ENCODE results near the gene SHROOM1.
A peak's percentile ranks its signal among the peaks of the same experiment; 100 is the strongest.
"Not testable (repeated sequence)": the region's sequence is repeated elsewhere in the genome, so short reads cannot be mapped to it uniquely, and the experiment has no call there.

SHROOM1 gene

GRCh38 chr5:132808448-132808847 is 22.0 kb downstream of the SHROOM1 start:
- no peak for DNase-seq

- DNase-seq, result peak in 30 of 56 donors; percentile 21 to 75 (median 48)
Observed at GRCh38 chr5:132807163-132807838, 23.1 kb downstream of the SHROOM1 start.

DNA sequence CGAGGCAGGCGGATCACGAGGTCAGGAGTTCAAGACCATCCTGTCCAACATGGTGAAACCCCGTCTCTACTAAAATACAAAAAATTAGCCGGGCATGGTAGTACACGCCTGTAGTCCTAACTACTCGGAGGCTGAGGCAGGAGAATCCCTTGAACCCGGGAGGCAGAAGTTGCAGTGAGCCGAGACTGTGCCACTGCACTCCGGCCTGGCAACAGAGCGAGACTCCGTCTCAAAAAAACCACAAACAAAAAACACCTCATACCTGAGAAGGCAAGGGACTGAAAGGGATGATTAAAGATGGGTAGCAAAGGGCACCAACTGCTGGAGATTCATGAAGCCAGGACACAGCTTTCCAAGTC is 23.7 kb downstream of the SHROOM1 start:
- not testable (repeated sequence) for DNase-seq

- DNase-seq, result not testable (repeated sequence)
Observed at GRCh38 chr5:132805872-132806271, 24.6 kb downstream of the SHROOM1 start.

DNA sequence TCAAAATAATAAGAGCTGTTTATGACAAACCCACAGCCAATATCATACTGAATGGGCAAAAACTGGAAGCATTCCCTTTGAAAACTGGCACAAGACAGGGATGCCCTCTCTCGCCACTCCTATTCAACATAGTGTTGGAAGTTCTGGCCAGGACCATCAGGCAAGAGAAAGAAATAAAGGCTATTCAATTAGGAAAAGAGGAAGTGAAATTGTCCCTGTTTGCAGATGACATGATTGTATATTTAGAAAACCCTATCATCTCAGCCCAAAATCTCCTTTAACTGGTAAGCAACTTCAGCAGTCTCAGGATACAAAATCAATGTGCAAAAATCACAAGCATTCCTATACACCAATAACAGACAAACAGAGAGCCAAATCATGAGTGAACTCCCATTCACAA is 26.2 kb downstream of the SHROOM1 start:
- not testable (repeated sequence) for DNase-seq

- DNase-seq, result not testable (repeated sequence)
Observed at GRCh38 chr5:132802685-132803066, 27.8 kb downstream of the SHROOM1 start.

- DNase-seq, result peak in 1 of 56 donors; percentile 26
Observed at GRCh38 chr5:132802044-132802684, 28.3 kb downstream of the SHROOM1 start.

DNA sequence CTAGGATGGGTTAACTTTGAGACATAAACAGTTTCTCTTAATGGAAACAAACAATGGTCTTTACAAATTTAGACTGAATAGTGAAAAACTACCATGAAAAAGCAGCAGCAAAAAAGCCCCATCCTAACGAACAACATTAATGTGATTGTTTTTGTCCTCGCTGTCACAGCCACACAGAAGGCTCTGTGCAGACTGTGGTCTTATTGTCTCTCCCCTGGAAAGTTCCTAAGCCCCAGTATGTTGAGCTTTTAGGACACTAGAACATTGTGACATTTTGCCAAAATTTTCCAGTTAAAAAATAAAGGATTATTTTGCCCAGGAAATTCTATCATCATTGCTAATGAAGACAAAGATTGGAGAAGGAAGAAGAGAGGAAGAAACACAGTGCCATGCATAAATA is 29.9 kb downstream of the SHROOM1 start:
- DNase-seq, result peak in 21 of 56 donors; percentile 19 to 72 (median 50)

DNA sequence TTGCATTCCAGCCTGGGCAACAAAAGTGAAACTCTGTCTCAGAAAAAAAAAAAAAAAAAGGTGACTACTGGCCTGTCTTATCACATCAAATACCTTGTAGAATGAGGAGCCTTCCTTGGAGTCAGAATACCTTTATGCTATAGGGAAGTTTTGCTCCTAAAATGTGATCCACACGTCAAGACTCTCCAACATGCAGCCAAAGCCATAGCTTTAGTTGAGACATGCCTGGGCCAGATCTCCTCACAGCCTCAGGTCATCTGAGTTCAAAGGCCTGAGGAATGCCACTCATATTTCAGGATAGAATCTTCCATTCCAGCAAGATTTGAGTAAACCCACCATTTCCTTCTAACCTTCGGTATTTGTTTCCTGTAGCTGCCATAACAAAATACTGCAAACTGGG is 31.1 kb downstream of the SHROOM1 start:
- no peak for DNase-seq

- DNase-seq, result peak in 24 of 56 donors; percentile 32 to 76 (median 50)
Observed at GRCh38 chr5:132797651-132798050, 32.8 kb downstream of the SHROOM1 start.

DNA sequence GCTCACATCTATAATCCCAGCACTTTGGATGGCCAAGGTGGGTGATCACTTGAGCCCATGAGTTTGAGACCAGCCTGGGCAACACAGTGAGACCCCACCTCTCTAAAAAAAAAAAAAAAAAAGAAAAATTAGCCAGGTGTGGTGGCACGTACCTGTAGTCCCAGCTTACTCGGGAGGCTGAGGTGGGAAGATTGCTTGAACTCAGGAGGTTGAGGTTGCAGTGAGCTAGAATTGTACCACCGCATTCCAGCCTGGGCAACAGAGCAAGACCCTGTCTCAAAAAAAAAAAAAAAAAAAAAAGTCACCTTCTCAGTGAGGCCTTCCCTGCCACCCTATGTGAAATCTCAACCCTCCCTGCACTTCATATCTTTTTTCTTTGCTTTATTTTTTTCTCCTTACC is 39.4 kb downstream of the SHROOM1 start:
- no peak for DNase-seq

- peak in 19 of 56 donors; percentile 25 to 76 (median 49) for DNase-seq
Observed at GRCh38 chr5:132790201-132790865, 40.1 kb downstream of the SHROOM1 start.

GRCh38 chr5:132788990-132789886 is 41.2 kb downstream of the SHROOM1 start:
- DNase-seq, result no peak

DNA sequence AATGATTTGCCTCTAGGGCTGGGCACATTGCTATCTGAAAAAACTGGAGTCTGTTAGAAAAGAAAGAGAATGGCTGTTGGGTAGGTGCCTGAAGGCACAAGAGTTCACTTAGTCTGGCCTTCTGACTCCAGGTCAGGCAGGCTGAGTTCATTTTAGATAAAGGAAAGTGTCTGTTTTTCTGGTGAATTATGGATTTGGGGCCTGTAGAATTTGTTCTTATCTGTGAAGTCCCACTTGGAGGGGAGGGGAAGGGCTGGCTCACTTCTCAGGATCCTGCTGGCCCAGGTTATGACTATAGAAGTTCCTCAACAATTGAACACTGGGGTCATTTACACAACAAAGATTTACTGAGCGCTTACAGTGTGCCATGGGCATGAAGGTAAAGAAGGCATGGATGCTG is 41.9 kb downstream of the SHROOM1 start:
- DNase-seq, result no peak

DNA sequence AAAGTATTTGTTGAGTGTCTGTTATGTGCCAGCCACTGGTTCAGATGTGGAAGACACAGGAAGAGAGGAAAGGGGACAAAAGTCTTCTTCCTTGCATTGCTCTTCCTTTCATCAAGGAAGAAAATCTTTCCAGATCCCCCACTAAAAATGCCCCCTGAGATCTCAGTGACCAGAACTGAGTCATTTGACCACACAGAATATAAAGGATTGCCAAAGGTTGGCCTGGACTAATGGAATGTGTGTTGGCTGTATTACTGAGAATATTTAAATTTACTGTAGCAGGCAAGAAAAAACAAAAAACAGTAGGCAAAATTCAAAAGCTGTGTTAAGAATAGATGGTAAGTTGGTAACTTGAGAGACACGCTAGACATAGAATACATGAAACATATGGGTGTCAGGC is 43.4 kb downstream of the SHROOM1 start:
- no peak for DNase-seq

DNA sequence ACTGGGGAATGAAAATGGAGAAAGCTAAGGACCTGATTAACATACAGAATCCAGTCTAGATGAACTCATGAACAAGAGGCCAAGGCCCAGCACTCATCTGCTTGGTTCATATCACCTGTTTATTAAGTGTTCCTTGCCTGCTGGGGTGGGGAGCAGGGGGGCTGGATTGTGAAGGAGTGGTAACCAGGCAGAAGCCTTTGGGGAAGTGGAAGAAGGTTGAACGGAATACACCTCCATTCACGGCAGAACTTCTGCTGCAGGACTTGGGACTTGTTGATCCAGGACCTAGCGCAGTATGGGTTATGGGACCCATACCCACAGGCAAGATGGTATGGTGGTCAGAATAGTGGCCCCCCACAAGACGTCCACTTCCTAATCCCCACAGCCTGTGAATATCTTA is 44.6 kb downstream of the SHROOM1 start:
- no peak for DNase-seq

DNA sequence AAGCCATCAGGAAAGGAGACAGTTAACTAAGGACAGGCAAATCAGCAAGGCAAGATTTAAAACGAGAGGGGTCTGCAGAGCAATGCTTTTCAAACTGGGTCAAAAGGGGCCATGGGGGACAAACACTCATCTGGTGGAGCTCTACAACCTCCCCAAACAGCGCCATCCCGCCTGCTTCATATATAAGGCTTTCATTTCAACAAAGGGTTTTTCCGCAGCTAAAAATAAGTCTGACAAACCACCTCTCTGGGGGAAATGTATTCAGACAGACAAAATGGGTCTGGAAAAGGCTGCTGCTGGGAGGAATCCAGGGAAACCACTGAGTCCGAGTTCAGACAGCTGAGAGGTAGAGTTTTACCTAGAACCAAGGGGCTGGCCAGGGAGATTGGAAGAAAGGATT is 45.1 kb downstream of the SHROOM1 start:
- DNase-seq, result no peak

- peak in 3 of 56 donors; percentile 21 to 41 (median 24) for DNase-seq
Observed at GRCh38 chr5:132782101-132782500, 48.3 kb downstream of the SHROOM1 start.

- DNase-seq, result no peak
Observed at GRCh38 chr5:132781029-132781428, 49.4 kb downstream of the SHROOM1 start.

DNA sequence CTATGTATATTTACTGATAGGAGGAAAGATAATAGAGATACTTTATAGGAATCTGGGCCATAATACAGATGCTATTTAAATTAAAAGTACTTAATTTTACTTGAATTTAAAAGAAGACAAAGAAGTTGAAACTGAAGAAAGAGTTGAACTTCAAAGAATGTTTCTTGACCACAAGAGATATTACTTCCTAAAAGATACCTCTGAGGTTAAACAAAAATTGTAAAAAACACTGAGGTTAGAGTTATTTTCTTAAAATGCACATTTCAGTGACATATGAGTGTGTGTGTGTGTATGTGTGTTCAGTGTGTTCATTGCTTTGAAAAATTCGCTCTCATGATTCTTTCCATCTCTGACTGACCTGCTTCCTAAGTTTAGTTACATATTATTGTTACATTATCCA is 49.9 kb downstream of the SHROOM1 start:
- DNase-seq, result no peak

GRCh38 chr5:132779961-132780360 is 50.5 kb downstream of the SHROOM1 start:
- peak in 39 of 56 donors; percentile 17 to 90 (median 60) for DNase-seq

DNA sequence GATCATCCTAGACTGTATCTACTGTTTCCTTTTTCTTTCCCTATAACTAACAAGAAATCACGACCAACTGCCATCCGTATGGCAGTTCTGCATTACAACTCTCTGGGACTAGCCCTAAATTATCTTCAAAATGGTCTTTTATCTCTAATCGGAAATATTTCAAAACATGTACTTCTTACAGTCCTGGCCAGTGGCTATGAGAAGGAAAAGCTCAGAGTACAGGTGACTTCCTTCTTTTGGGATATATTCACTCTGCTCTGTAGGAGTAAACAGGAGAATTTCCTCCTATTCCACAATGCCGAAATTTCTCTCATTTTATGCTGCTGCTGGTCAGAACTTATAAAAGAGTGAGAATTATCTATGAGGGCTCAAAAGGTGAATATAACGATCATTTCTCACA is 51.6 kb downstream of the SHROOM1 start:
- no peak for DNase-seq

All from amygdala (tissue), 56 donors.